Activated effector memory CD4-positive, alpha-beta T cell treated with Interleukin-2 at 50 U/mL for 16 hours (primary cell): Measurements from ENCODE around the gene PGM3.
"Not testable (repeated sequence)": the region's sequence is repeated elsewhere in the genome, so short reads cannot be mapped to it uniquely, and the experiment has no call there.

Source experiments
- DNase-seq: peaks from one replicate; pipeline ENCODE4 v3.0.0-alpha.2; 2020

The PGM3 gene

DNA sequence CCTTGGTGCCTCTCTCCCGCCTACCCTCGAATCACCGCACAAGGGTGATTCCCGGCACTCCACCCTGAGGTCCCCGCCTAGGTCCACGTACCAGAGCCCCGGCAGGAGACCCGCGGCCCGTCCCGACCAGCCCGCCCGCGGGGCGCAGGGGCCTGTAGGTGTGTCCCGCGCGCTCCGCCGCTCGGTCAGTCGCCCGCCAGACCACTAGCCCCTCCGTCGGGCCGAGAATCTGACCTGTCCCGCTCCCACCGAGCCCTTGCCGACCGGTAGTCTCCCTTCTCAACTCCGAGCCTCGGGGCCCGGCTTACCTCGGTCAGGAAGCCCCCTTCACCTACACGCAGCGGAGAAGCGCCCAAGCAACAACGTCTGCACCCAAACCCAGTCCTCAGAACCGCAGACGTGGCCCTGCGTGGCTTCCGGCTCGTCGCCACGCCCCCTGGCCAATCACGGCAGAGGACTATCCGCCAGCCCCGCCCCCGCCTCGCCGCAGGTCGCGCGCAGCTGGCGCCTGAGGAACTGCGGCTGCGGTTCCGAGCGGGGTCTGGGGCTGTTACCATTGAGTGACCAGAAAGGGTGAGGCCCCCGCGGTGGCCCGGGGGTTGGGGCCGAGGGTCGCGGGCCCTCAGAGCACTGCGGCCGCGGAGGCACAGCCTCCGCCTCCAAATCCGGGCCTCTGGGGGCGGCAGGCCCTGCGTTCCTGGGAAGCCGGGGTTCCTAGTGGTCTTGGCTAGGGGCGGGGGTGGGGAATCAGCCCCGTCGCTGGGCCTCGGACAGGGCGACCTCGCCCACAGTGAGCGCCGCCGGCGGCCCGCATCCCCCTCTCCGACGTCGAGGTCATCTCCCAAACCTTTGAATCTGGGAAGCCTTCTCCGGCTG, at the start of gene PGM3, which contains the start of gene RWDD2A:
TSS of gene PGM3 (minus strand) at position 395 of the 876 bp plus-strand sequence. CDS start 2,253 bp downstream, outside the sequence.
TSS of gene RWDD2A (plus strand) at position 487 of the 876 bp plus-strand sequence. CDS start 1,095 bp downstream, outside the sequence.
- DNase-seq = peak; percentile 84

DNA sequence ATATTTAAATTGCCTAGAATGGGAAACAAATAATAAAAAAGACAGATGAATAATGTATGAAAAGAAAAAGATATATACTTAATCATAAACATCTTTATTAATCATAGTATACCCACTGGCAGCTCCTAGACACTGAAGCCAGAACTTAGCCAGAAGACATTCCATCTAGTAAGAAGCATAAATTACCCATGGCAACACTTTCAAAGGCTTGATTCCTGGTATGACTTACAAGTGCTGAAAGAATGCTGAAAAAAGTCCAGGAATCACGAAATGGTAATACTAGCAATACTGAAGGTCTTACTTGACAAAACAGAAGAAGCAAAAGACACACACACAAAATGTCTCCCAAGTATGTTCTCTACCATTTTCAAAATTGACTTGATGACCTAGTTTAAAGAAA, 38.1 kb upstream of the PGM3 start:
- DNase-seq = no peak

DNA sequence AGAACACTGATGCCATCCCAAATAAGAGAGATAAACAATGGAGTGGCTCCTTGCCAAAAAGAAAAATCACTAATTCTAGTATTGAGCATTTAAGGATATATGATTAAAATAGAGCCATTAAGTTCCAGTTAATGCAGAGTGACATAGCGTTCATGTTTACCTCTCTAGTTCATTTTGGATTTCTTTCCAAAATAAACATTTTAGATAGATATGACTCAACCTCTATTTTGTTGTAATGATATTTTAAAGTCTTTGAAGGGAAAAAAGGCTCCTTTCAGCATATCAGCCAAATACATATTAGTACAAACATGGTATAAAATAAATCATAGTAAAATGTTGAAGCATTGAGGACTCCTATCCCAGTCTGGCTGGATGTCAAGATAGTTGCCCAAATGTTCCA, 33.5 kb upstream of the PGM3 start:
- DNase-seq = no peak

GRCh38 chr6:83221889-83222479, 28.9 kb upstream of the PGM3 start:
- no peak for DNase-seq

DNA sequence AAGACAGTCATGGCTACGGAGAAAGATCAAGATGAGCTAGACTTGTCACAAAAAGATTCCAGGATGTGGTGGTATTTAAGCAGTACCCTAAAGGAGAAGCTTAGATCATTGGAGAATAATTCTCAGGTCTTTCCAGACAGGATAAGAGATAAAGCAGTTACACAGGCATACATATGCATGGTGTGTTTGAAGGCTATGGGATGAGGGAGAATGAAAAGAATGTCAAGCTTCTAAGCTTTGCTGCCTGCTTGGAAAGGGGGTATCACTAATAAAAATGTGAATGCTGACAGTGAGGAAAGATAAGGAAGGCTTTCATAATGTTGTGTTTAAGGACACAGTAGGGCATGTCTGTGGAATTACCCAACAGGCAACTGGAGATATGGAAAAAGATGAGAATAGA, 28.2 kb upstream of the PGM3 start:
- no peak for DNase-seq

- DNase-seq = no peak
Observed at GRCh38 chr6:83220121-83220520, 27.1 kb upstream of the PGM3 start.

DNA sequence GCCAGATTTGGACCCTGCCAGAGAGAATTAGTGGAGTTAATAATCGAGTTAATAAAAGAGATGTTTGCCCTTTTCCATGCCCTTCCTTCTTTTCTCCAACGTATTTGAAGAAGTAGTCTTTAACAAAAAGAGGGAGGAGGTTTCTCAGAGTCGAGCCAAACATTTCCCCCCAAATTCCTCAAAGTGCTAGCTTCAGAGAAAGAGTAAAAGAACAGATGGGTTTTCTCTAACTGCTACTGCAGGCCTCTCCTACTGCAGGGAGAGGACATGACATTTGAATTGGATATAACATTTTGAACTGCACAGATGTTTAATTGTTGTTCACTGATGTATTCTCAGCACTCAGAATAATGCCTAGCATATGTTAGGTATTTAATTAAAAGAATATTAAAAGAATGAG, 25.6 kb upstream of the PGM3 start:
- DNase-seq = no peak

- no peak for DNase-seq
Observed at GRCh38 chr6:83216806-83217205, 23.7 kb upstream of the PGM3 start.

DNA sequence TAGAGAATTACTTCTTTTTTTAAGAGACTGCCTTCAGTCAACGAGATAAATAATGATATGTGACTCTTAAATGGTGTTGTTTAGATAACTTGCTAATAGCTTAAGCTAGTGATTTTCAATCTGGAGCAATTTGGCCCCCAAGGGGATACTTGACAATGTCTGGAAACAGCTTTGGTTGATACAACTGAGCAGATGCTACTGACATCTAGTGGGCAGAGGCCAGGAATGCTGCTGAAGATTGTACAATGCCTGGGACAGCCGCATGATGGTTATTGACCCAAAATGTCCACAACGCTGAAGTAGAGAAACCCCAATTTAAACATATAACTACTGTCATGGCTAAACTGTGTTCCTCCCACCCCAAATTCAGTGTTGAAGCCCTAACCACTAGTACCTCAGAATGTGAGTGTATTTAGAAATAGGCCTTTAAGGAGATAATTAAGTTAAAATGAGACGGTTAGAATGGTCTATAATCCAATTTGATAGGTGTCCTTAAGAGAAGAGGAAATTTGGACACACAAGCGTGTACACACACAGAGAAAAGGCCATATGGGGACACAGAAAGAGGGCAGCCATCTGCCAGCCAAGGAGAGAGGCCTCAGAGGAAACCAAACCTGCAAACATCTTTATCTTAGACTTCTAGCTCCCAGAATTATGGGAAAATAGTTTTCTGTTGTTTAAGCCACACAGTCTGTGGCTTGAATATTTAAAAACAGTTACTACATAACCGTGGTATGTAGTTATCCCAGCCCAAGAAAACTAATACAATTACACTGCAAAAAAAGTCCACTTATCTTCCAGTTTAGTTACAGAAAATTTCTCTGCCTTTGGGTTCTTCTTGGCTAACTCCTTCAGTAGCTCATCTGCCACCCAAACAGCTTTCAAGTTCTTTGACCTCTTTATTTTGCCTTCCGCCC, 22.3 kb upstream of the PGM3 start:
- DNase-seq = peak; percentile 16

- DNase-seq = no peak
Observed at GRCh38 chr6:83202031-83202430, 9.0 kb upstream of the PGM3 start.

- no peak for DNase-seq
Observed at GRCh38 chr6:83199863-83200225, 6.8 kb upstream of the PGM3 start.

DNA sequence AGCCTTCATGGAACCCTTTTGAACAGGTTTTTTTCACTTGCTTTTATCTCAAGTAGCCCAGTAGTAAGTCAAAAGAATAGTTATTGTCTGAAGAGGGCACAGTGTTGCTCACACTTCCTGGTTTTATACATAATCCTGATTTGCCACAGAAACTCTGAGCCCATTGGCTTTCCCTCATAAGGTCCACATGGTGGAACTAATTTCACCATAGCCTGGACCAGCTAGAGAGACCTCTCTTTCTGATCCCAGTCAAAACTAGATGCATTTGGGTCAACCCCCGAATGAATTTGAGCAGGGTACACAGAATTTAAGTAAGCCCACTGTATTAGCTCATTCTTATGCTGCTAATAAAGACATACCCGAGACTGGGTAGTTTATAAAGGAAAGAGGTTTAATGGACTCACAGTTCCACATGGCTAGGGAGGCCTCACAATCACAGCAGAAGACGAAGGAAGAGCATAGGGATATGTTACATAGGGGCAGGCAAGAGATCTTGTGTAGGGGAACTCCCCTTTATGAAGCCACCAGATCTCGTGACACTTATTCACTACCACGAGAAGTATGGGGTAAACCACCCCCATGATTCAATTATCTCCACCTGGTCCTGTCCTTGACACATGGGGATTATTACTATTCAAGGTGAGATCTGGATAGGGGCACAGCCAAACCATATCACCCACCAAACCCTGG, 6.3 kb upstream of the PGM3 start:
- no peak for DNase-seq

GRCh38 chr6:83198486-83199172, 5.6 kb upstream of the PGM3 start:
- DNase-seq = no peak

- DNase-seq = no peak
Observed at GRCh38 chr6:83193747-83194566, 892 bp upstream of the PGM3 start.

DNA sequence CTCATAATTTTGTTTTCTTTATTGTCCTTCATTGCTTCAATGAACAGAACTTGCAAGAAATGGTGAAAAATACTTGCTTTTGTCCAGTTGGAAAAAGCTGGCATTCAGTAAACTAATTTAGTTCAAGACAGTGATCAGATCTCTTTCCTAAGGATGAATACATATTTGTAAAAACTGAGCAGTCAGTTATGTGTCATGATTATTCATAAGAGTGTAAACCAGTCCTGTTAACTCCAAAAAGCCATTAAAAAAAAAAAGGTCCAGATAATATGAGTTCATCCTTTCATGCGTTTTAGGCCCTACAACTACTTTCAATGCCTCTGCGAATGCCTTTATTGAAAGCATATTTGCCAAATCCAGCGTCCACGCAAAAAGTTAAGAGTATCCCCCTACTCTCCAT, 609 bp downstream of the PGM3 start:
- no peak for DNase-seq

DNA sequence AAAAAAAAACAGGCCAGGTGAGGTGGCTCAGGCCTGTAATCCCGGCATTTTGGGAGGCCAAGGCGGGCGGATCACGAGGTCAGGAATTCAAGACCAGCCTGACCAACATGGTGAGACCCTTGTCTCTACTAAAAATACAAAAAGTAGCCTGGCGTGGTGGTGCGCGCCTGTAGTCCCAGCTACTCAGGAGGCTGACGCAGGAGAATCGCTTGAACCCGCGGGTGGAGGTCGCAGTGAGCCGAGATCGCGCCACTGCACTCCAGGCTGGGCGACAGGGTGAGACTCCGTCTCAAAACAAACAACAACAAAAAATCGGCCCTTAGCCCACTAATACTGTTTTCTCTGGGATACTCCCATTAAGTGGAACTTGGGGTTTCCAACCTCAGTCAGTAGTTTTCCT, 1.1 kb downstream of the PGM3 start:
- DNase-seq = not testable (repeated sequence)

DNA sequence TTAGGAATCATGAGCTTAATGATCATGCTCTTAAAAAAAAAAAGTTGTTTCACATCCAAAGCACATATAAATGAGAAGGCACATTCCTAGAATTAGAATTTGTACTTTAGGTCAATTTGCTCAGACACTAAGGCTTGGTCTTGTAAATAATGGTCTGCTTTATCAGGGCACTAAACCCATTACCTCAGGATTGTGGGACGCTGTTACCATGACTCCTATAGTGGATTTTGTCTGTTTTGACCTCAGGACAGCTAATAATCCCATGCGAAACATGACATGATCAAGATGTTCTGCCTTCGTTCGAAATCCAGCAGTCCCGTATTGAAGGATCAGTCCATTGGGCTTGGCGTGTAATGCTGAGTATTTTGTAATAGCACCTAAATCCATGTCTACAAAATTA, 2.4 kb downstream of the PGM3 start:
- DNase-seq = no peak

GRCh38 chr6:83188501-83188900, 4.6 kb downstream of the PGM3 start:
- DNase-seq = no peak

- DNase-seq = no peak
Observed at GRCh38 chr6:83185096-83185495, 8.0 kb downstream of the PGM3 start.

DNA sequence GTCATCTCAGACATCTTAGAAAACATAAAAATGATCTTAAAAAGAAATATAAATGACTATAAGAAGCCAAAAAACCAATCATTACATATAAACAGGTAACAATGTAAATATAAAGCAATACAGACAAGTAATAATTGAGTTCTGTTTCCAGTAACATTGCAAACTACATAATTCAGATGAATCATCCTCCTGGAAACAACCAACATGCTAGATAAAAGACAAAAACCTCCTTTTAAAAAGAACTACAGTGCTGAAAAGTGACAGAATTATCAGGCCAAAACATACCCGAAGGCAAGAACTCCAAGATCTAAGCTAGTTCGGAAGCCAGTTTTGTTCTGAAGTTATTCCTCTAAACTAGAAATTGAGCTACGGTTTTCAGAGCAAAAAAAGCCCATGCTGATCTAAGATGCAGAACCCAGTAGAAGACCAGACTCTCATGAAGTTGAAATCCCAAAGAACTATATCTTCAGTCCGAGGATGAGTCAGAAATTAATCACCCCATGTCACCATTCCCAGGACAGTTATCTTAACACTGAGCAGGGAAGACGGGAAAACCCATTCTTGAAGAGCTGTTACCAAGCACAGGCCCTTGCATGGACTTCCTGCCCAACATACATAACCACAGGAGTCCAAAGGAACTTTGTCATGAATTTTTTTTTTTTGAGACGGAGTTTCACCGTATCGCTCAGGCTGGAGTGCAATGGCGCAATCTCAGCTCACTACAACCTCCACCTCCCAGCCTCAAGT, 9.8 kb downstream of the PGM3 start:
- no peak for DNase-seq
